HG03558 (cell line): Measurements from ENCODE around the gene AP2S1.
"Not testable (repeated sequence)": the region's sequence is repeated elsewhere in the genome, so short reads cannot be mapped to it uniquely, and the experiment has no call there.

ENCODE experiments used
- ATAC-seq: cut with Tn5 transposase; IDR thresholded peaks from one replicate; pipeline ENCODE4 v1.9.1; 2021; ENCODE audit warnings: moderate number of reproducible peaks; ENCODE audit not compliant: unreplicated experiment; ENCODE audit errors: extremely low read depth

AP2S1 gene

GRCh38 chr19:46868025-46868802 lies 17.6 kb upstream of the AP2S1 start:
- no peak for ATAC-seq

- ATAC-seq, result no peak
These were observed 16.5 kb upstream of the AP2S1 start for GRCh38 chr19:46867170-46867569.

- ATAC-seq, result no peak
These were observed 15.9 kb upstream of the AP2S1 start for GRCh38 chr19:46866407-46867136.

GRCh38 chr19:46863818-46864629 lies 13.4 kb upstream of the AP2S1 start:
- no peak for ATAC-seq

- ATAC-seq, result no peak
These were observed 12.5 kb upstream of the AP2S1 start for GRCh38 chr19:46862974-46863632.

- ATAC-seq, result no peak
These were observed 11.8 kb upstream of the AP2S1 start for GRCh38 chr19:46862503-46862834.

- no peak for ATAC-seq
These were observed 11.3 kb upstream of the AP2S1 start for GRCh38 chr19:46861691-46862502.

GRCh38 chr19:46860846-46861690 lies 10.4 kb upstream of the AP2S1 start, which contains the start of gene ARHGAP35:
Gene ARHGAP35 (plus strand): TSS chr19:46860997. CDS start chr19:46918676, 57,679 bp downstream.
- no peak for ATAC-seq

- peak; percentile 56 for ATAC-seq
These were observed 9.6 kb upstream of the AP2S1 start for GRCh38 chr19:46860125-46860845.

- no peak for ATAC-seq
These were observed 9.0 kb upstream of the AP2S1 start for GRCh38 chr19:46859637-46860124.

GRCh38 chr19:46856062-46857022 lies 5.7 kb upstream of the AP2S1 start:
- ATAC-seq, result no peak

- not testable (repeated sequence) for ATAC-seq
These were observed 4.1 kb upstream of the AP2S1 start for GRCh38 chr19:46854698-46855097.

- ATAC-seq, result no peak
These were observed 2.2 kb upstream of the AP2S1 start for GRCh38 chr19:46852830-46853229.

GRCh38 chr19:46849610-46850009 lies 1.0 kb downstream of the AP2S1 start:
- ATAC-seq, result no peak

- no peak for ATAC-seq
These were observed 2.3 kb downstream of the AP2S1 start for GRCh38 chr19:46848389-46848788.

GRCh38 chr19:46847528-46847927 lies 3.1 kb downstream of the AP2S1 start:
- no peak for ATAC-seq

GRCh38 chr19:46845959-46846459 lies 4.6 kb downstream of the AP2S1 start:
- ATAC-seq, result no peak
